Activated naive CD8-positive, alpha-beta T cell treated with anti-CD3 and anti-CD28 coated beads, Interleukin-2, amount 10 ng/mL, durations not matched to agents 7 days and 5 days (primary cell): Measurements from ENCODE around the gene MGMT. TPM values are rescaled to one million over a fixed set of nuclear protein-coding genes. Genes with fewer than 3 reads are reported as not detected.

Experiments used
- ATAC-seq: fragments of 150-1000 bp; cut with Tn5 transposase; one replicate; pipeline ENCODE4 v1.10.0; 2021; ENCODE audit warnings: low read depth, moderate library complexity
- POLR2A ChIA-PET: fragments of 350-600 bp; sonication (Branson Sonifier 250); formaldehyde crosslinking; loops from one replicate; lab custom pipeline; 2021; ENCODE audit warnings: antibody characterized with exemption; lab: Charles Lee
- DNase-seq: peaks from one replicate; pipeline ENCODE4 v3.0.0; 2021
- H3K27ac Mint-ChIP-seq: one replicate; pipeline ENCODE4 v1.8.0; 2022; ENCODE audit warnings: mild to moderate bottlenecking, mixed read lengths
- H3K27me3 Mint-ChIP-seq: one replicate; pipeline ENCODE4 v1.8.0; 2022; ENCODE audit warnings: mild to moderate bottlenecking, moderate library complexity, mixed read lengths
- H3K36me3 Mint-ChIP-seq: one replicate; pipeline ENCODE4 v1.8.0; 2021; ENCODE audit warnings: mild to moderate bottlenecking, mixed read lengths
- H3K4me1 Mint-ChIP-seq: one replicate; pipeline ENCODE4 v1.8.0; 2021; ENCODE audit warnings: mixed read lengths
- H3K4me3 Mint-ChIP-seq: one replicate; pipeline ENCODE4 v1.8.0; 2022; ENCODE audit warnings: mild to moderate bottlenecking, moderate library complexity, mixed read lengths
- H3K9me3 Mint-ChIP-seq: one replicate; pipeline ENCODE4 v1.8.0; 2021; ENCODE audit warnings: mixed read lengths
- total RNA-seq, 2 experiments: library from RNA; stranded (reverse); gene quantifications; one replicate each; pipeline ENCODE4 v1.2.3, GENCODE V29; 2021

The MGMT gene
- total RNA-seq, 2 experiments from 2014 or later, result 24.0 to 24.7 TPM

- no peak for DNase-seq
- POLR2A ChIA-PET, result no interaction called here
- Mint-ChIP-seq H3K4me1 (no peaks in the 10 kb centered on the region), H3K27ac (no peak overlapping the region), H3K9me3 (peaks cover 25% of the 10 kb centered on the region), H3K27me3 (no peaks in the 10 kb centered on the region), H3K36me3 (no peaks in the 10 kb centered on the region), H3K4me3 (no peak overlapping the region)
- ATAC-seq, result no peak
Observed at GRCh38 chr10:129790715-129791446, 323.8 kb downstream of the MGMT start.

- DNase-seq (no peak), ATAC-seq (no peak)
- H3K27ac Mint-ChIP-seq, result no peak overlapping the region
- POLR2A ChIA-PET, result no interaction called here
- H3K36me3 Mint-ChIP-seq, result no peaks in the 10 kb centered on the region
- H3K9me3 Mint-ChIP-seq, result peaks cover 22% of the 10 kb centered on the region
- H3K27me3 Mint-ChIP-seq, result no peaks in the 10 kb centered on the region
- H3K4me3 Mint-ChIP-seq, result no peak overlapping the region
- no peaks in the 10 kb centered on the region for H3K4me1 Mint-ChIP-seq
Observed at GRCh38 chr10:129792141-129792540, 325.1 kb downstream of the MGMT start.

GRCh38 chr10:129792864-129793263, 325.8 kb downstream of the MGMT start:
- Mint-ChIP-seq H3K4me1 (no peaks in the 10 kb centered on the region), H3K27ac (no peak overlapping the region), H3K36me3 (no peaks in the 10 kb centered on the region), H3K9me3 (peaks cover 18% of the 10 kb centered on the region), H3K27me3 (no peaks in the 10 kb centered on the region), H3K4me3 (no peak overlapping the region)
- POLR2A ChIA-PET, result no interaction called here
- ATAC-seq (no peak), DNase-seq (no peak)

GRCh38 chr10:129793479-129793878, 326.4 kb downstream of the MGMT start:
- DNase-seq (no peak), ATAC-seq (no peak)
- no peaks in the 10 kb centered on the region for H3K36me3 Mint-ChIP-seq
- H3K27me3 Mint-ChIP-seq, result no peaks in the 10 kb centered on the region
- H3K4me3 Mint-ChIP-seq, result no peak overlapping the region
- no peak overlapping the region for H3K27ac Mint-ChIP-seq
- POLR2A ChIA-PET, result no interaction called here
- H3K9me3 Mint-ChIP-seq, result peaks cover 17% of the 10 kb centered on the region
- H3K4me1 Mint-ChIP-seq, result no peaks in the 10 kb centered on the region

- no peaks in the 10 kb centered on the region for H3K4me1 Mint-ChIP-seq
- DNase-seq (no peak), ATAC-seq (no peak)
- H3K27ac Mint-ChIP-seq, result no peak overlapping the region
- H3K9me3 Mint-ChIP-seq, result peaks cover 18% of the 10 kb centered on the region
- H3K27me3 Mint-ChIP-seq, result no peaks in the 10 kb centered on the region
- no peak overlapping the region for H3K4me3 Mint-ChIP-seq
- POLR2A ChIA-PET, result no interaction called here
- H3K36me3 Mint-ChIP-seq, result no peaks in the 10 kb centered on the region
Observed at GRCh38 chr10:129793996-129794395, 327.0 kb downstream of the MGMT start.

GRCh38 chr10:129796710-129797420, 329.8 kb downstream of the MGMT start:
- H3K9me3 Mint-ChIP-seq, result peaks cover 12% of the 10 kb centered on the region

GRCh38 chr10:129799942-129800341, 332.9 kb downstream of the MGMT start:
- DNase-seq (no peak), ATAC-seq (no peak)
- H3K4me1 Mint-ChIP-seq, result no peaks in the 10 kb centered on the region
- no peak overlapping the region for H3K4me3 Mint-ChIP-seq
- H3K36me3 Mint-ChIP-seq, result no peaks in the 10 kb centered on the region
- H3K27ac Mint-ChIP-seq, result no peak overlapping the region
- POLR2A ChIA-PET, result no interaction called here
- H3K9me3 Mint-ChIP-seq, result peaks cover 21% of the 10 kb centered on the region
- no peaks in the 10 kb centered on the region for H3K27me3 Mint-ChIP-seq

More at GRCh38 chr10:129796710-129797420, 329.8 kb downstream of the MGMT start:
- Mint-ChIP-seq H3K36me3 (no peaks in the 10 kb centered on the region), H3K27me3 (no peaks in the 10 kb centered on the region), H3K4me1 (no peaks in the 10 kb centered on the region), H3K4me3 (no peak overlapping the region), H3K27ac (no peak overlapping the region)
- POLR2A ChIA-PET, result no interaction called here
- ATAC-seq (no peak), DNase-seq (no peak)

- ATAC-seq (no peak), DNase-seq (no peak)
- H3K36me3 Mint-ChIP-seq, result no peaks in the 10 kb centered on the region
- H3K4me3 Mint-ChIP-seq, result no peak overlapping the region
- peaks cover 19% of the 10 kb centered on the region for H3K9me3 Mint-ChIP-seq
- H3K27ac Mint-ChIP-seq, result no peak overlapping the region
- no peaks in the 10 kb centered on the region for H3K4me1 Mint-ChIP-seq
- H3K27me3 Mint-ChIP-seq, result no peaks in the 10 kb centered on the region
- POLR2A ChIA-PET, result no interaction called here
Observed at GRCh38 chr10:129800796-129801340, 333.8 kb downstream of the MGMT start.

GRCh38 chr10:129807211-129807610, 340.2 kb downstream of the MGMT start:
- H3K9me3 Mint-ChIP-seq, result peaks cover 17% of the 10 kb centered on the region
- DNase-seq (no peak), ATAC-seq (no peak)
- no peaks in the 10 kb centered on the region for H3K27me3 Mint-ChIP-seq
- POLR2A ChIA-PET, result no interaction called here
- no peak overlapping the region for H3K27ac Mint-ChIP-seq
- no peaks in the 10 kb centered on the region for H3K36me3 Mint-ChIP-seq
- H3K4me1 Mint-ChIP-seq, result no peaks in the 10 kb centered on the region
- no peak overlapping the region for H3K4me3 Mint-ChIP-seq

GRCh38 chr10:129808092-129808983, 341.3 kb downstream of the MGMT start:
- H3K4me1 Mint-ChIP-seq, result no peaks in the 10 kb centered on the region

GRCh38 chr10:129809431-129809830, 342.4 kb downstream of the MGMT start:
- Mint-ChIP-seq H3K36me3 (no peaks in the 10 kb centered on the region), H3K27ac (no peak overlapping the region), H3K4me1 (no peaks in the 10 kb centered on the region), H3K27me3 (no peaks in the 10 kb centered on the region), H3K9me3 (peaks cover 6% of the 10 kb centered on the region), H3K4me3 (no peak overlapping the region)
- DNase-seq, result no peak
- ATAC-seq, result no peak
- POLR2A ChIA-PET, result no interaction called here

More at GRCh38 chr10:129808092-129808983, 341.3 kb downstream of the MGMT start:
- Mint-ChIP-seq H3K4me3 (no peak overlapping the region), H3K36me3 (no peaks in the 10 kb centered on the region), H3K9me3 (peaks cover 12% of the 10 kb centered on the region), H3K27me3 (no peaks in the 10 kb centered on the region), H3K27ac (no peak overlapping the region)
- DNase-seq, result no peak
- ATAC-seq, result no peak
- POLR2A ChIA-PET, result no interaction called here

- no peak overlapping the region for H3K4me3 Mint-ChIP-seq
- ATAC-seq (no peak), DNase-seq (no peak)
- H3K36me3 Mint-ChIP-seq, result no peaks in the 10 kb centered on the region
- H3K9me3 Mint-ChIP-seq, result peaks cover 6% of the 10 kb centered on the region
- no peaks in the 10 kb centered on the region for H3K27me3 Mint-ChIP-seq
- POLR2A ChIA-PET, result no interaction called here
- no peak overlapping the region for H3K27ac Mint-ChIP-seq
- H3K4me1 Mint-ChIP-seq, result no peaks in the 10 kb centered on the region
Observed at GRCh38 chr10:129809841-129810240, 342.8 kb downstream of the MGMT start.

- no peaks in the 10 kb centered on the region for H3K36me3 Mint-ChIP-seq
- no peaks in the 10 kb centered on the region for H3K27me3 Mint-ChIP-seq
- no peaks in the 10 kb centered on the region for H3K4me1 Mint-ChIP-seq
- POLR2A ChIA-PET, result no interaction called here
- no peak overlapping the region for H3K27ac Mint-ChIP-seq
- ATAC-seq, result no peak
- peaks cover 3% of the 10 kb centered on the region for H3K9me3 Mint-ChIP-seq
- H3K4me3 Mint-ChIP-seq, result no peak overlapping the region
- no peak for DNase-seq
Observed at GRCh38 chr10:129811208-129811607, 344.2 kb downstream of the MGMT start.
